ENCODE measurements around the gene MAPK1IP1L. TPM values are rescaled to one million over a fixed set of nuclear protein-coding genes. Genes with fewer than 3 reads are reported as not detected.

MAPK1IP1L gene
- polyA plus RNA-seq, 1 of the 3 experiments (the other 2 are of a cell fraction) = 129 TPM

- no peak for TF ChIP-seq CTCF (IDR thresholded peaks at IDR 0.05)
- no peak for TF ChIP-seq REST (IDR thresholded peaks at IDR 0.05; ENCODE audit: low read depth, low read length)
- no peak for TF ChIP-seq PBX3 (IDR thresholded peaks at IDR 0.05)
- TF ChIP-seq TEAD4 (IDR thresholded peaks at IDR 0.05; ENCODE audit: borderline replicate concordance, insufficient read depth) = no peak
- no peak for TF ChIP-seq IRF3 (IDR thresholded peaks at IDR 0.05; ENCODE audit: low read depth, low read length)
- no peak for TF ChIP-seq EP300 (IDR thresholded peaks at IDR 0.05; ENCODE audit: borderline replicate concordance in 1 of 2, low read depth in 1 of 2, low read length in 1 of 2)
- TF ChIP-seq NFIC (IDR thresholded peaks at IDR 0.05; ENCODE audit: borderline replicate concordance) = no peak
Observed at GRCh38 chr14:55098561-55098898, 47.1 kb downstream of the MAPK1IP1L start (continued).

- H3K27ac ChIP-seq (ENCODE audit: low read depth in 2 of 2, low read length in 1 of 2) = no peak overlapping the region
- no peak for TF ChIP-seq CHD2 (IDR thresholded peaks at IDR 0.05; ENCODE audit: low read length, partially characterized antibody)
- no peak for TF ChIP-seq MAX (IDR thresholded peaks at IDR 0.05; ENCODE audit: low read depth)
- TF ChIP-seq RXRA (IDR thresholded peaks at IDR 0.05; ENCODE audit: borderline replicate concordance, low read depth) = no peak
- TF ChIP-seq EP300 (IDR thresholded peaks at IDR 0.05; ENCODE audit: borderline replicate concordance in 1 of 2, low read depth in 1 of 2, low read length in 1 of 2) = no peak
- TF ChIP-seq NRF1 (IDR thresholded peaks at IDR 0.05; ENCODE audit: low read depth, low read length) = no peak
- no peak for TF ChIP-seq RCOR1 (IDR thresholded peaks at IDR 0.05; ENCODE audit: low read length)
- no peak for TF ChIP-seq GATA2 (CRISPR knock-in tag; IDR thresholded peaks at IDR 0.05)
- TF ChIP-seq ELF1 (IDR thresholded peaks at IDR 0.05) = no peak
- no peak for TF ChIP-seq FOXM1 (IDR thresholded peaks at IDR 0.05; ENCODE audit: low read depth)
- TF ChIP-seq ZBTB33 (IDR thresholded peaks at IDR 0.05; ENCODE audit: borderline replicate concordance, low read depth) = no peak
- no peak for TF ChIP-seq SIN3A (IDR thresholded peaks at IDR 0.05; ENCODE audit: borderline replicate concordance, low read depth, low read length)
- no peak for TF ChIP-seq MEF2A (IDR thresholded peaks at IDR 0.05; ENCODE audit: borderline replicate concordance, low read depth)
- no peak for TF ChIP-seq GABPA (IDR thresholded peaks at IDR 0.05; ENCODE audit: low read depth)
- TF ChIP-seq TAF1 (IDR thresholded peaks at IDR 0.05; ENCODE audit: borderline replicate concordance, low read depth, low read length) = no peak
- no peak for TF ChIP-seq TEAD4 (IDR thresholded peaks at IDR 0.05; ENCODE audit: borderline replicate concordance, insufficient read depth)
- TF ChIP-seq EZH2phosphoT487 (IDR thresholded peaks at IDR 0.05; ENCODE audit: borderline replicate concordance, low read depth) = no peak
Observed at GRCh38 chr14:55099756-55100155, 48.3 kb downstream of the MAPK1IP1L start.

More at GRCh38 chr14:55099756-55100155, 48.3 kb downstream of the MAPK1IP1L start:
- Histone ChIP-seq H4K20me1 (ENCODE audit: insufficient read depth) (no peaks in the 10 kb centered on the region), H3K9me3 (no peaks in the 10 kb centered on the region), H3K4me3 (ENCODE audit: low read depth in 2 of 2, low read length in 1 of 2) (no peak overlapping the region), H3K4me1 (ENCODE audit: control insufficient read depth in 1 of 2, insufficient read depth in 2 of 2, low read depth in 1 of 2, low read length in 1 of 2) (peaks cover 16 to 20% of the 10 kb centered on the region in 2 experiments), H3K27me3 (ENCODE audit: insufficient read depth) (no peaks in the 10 kb centered on the region), H3K4me2 (no peak overlapping the region), H3K36me3 (replicated peaks in 1 of 2; ENCODE audit: control insufficient read depth in 1 of 2, insufficient read depth in 2 of 2, low read length in 1 of 2) (no peaks in the 10 kb centered on the region), H3F3A (replicated peaks; ENCODE audit: insufficient read depth) (peaks cover 12% of the 10 kb centered on the region), H3K9me2 (no peaks in the 10 kb centered on the region), H2AFZ (ENCODE audit: low read depth) (no peak overlapping the region), H3K9ac (no peak overlapping the region), H3K79me2 (ENCODE audit: insufficient read depth) (no peaks in the 10 kb centered on the region)
- 85% methylated on average over 2 of the region's 2 CpGs for WGBS (ENCODE audit: low lambda C conversion rate)
- no peak for DNase-seq
- ChIA-PET POLR2A (no interaction called here), CTCF (interaction anchor here (0.7 kb wide), 1 partner anchor 49 kb away, joined by 3 read pairs; no protein-coding TSS in a partner anchor)
